K562 (cell line): Measurements from ENCODE around the gene ERCC1. TPM values are rescaled to one million over a fixed set of nuclear protein-coding genes. Genes with fewer than 3 reads are reported as not detected.
A peak's percentile ranks its signal among the peaks of the same experiment; 100 is the strongest.

Experiments used
- ATAC-seq: fragments of 200-7000 bp; cut with Tn5 transposase; 3 replicates; pipeline ENCODE4 v1.9.1; 2020; ENCODE audit warnings: moderate library complexity
- BruUV-seq: library from RNA; stranded (reverse); fragments of 400-500 nt; replicated peaks from 2 replicates; lab custom pipeline; 2021; lab: Mats Ljungman, UMichigan
- CTCF ChIA-PET: fragments of 300-600 bp; formaldehyde crosslinking; extraction: SDS; loops from one replicate; lab custom pipeline; 2021; ENCODE audit warnings: low intra/inter-chr PET ratio; lab: Yijun Ruan, JAX
- POLR2A ChIA-PET: fragments of 300-600, 350-650 bp; sonication (Branson Sonifier 250); formaldehyde crosslinking; extraction: SDS; loops from one replicate; lab custom pipeline; 2021; ENCODE audit warnings: antibody characterized with exemption, inconsistent platforms; lab: Yijun Ruan, JAX
- DNase-seq, 4 experiments: peaks; one replicate each; pipeline versions ENCODE4 v3.0.0 to v3.0.0-alpha.2; 2011 to 2018; ENCODE audit warnings: low spot score in 3 of 4, mixed read lengths in 3 of 4; ENCODE audit errors: extremely low read depth in 1 of 4
- FAIRE-seq: peaks from 2 replicates; lab custom pipeline; 2011; peaks lifted over from hg19 to GRCh38; lab: Jason Lieb, UNC
- H2AFZ ChIP-seq: 2 replicates; pipeline ENCODE4 v1.6.0; 2011; ENCODE audit warnings: low read depth, low read length, control low read depth, inconsistent platforms
- H3K27ac ChIP-seq: fragments of 200-600 bp; 3 replicates; pipeline ENCODE4 v1.8.0; 2011; ENCODE audit warnings: low read depth, mild to moderate bottlenecking, control low read depth, inconsistent platforms, low read length, moderate library complexity, mixed read lengths; ENCODE audit errors: extremely low read depth
- H3K27me3 ChIP-seq, 2 experiments: fragments of 300-600 bp in 1 of 2; 2 replicates in 1 of 2; 3 replicates in 1 of 2; pipeline versions ENCODE4 v1.6.0 to v1.8.0; 2011; ENCODE audit warnings: inconsistent platforms in 2 of 2, low read length in 2 of 2, mild to moderate bottlenecking in 1 of 2, mixed read lengths in 1 of 2, moderate library complexity in 1 of 2; ENCODE audit not compliant: control insufficient read depth in 2 of 2, insufficient read depth in 2 of 2
- H3K36me3 ChIP-seq: fragments of 300-600 bp; 3 replicates; pipeline ENCODE4 v1.8.0; 2011; ENCODE audit warnings: mild to moderate bottlenecking, low read length, inconsistent platforms; ENCODE audit not compliant: control insufficient read depth, insufficient read depth
- H3K4me1 ChIP-seq, 2 experiments: fragments of 200-600 bp in 1 of 2; replicated peaks in 1 of 2; 2 replicates in 1 of 2; 3 replicates in 1 of 2; pipeline versions ENCODE4 v1.5.1 to v1.8.0; 2011; ENCODE audit warnings: inconsistent platforms in 2 of 2, low read length in 2 of 2, mild to moderate bottlenecking in 1 of 2, mixed read lengths in 1 of 2, moderate library complexity in 1 of 2; ENCODE audit not compliant: control insufficient read depth in 2 of 2, insufficient read depth in 2 of 2
- H3K4me2 ChIP-seq: 2 replicates; pipeline ENCODE4 v1.6.1; 2011; ENCODE audit warnings: low read length, control low read depth, inconsistent platforms, mixed read lengths; ENCODE audit not compliant: insufficient read depth
- H3K4me3 ChIP-seq: fragments of 200-600 bp; sonication (generic), shearing (Covaris generic); 2 replicates; pipeline ENCODE4 v1.5.1; 2016; ENCODE audit warnings: control low read depth, inconsistent platforms
- H3K79me2 ChIP-seq: fragments of 200-600 bp; 3 replicates; pipeline ENCODE4 v1.8.0; 2011; ENCODE audit warnings: low read length, inconsistent platforms; ENCODE audit not compliant: control insufficient read depth, insufficient read depth
- H3K9ac ChIP-seq, 2 experiments: 2 replicates each; pipeline versions ENCODE4 v1.6.0 to v1.6.1; 2011; ENCODE audit warnings: low read depth in 2 of 2, low read length in 2 of 2, control low read depth in 1 of 2, inconsistent platforms in 1 of 2, mild to moderate bottlenecking in 1 of 2, mixed read lengths in 1 of 2; ENCODE audit not compliant: insufficient read depth in 1 of 2
- H3K9me1 ChIP-seq: one replicate; pipeline ENCODE4 v1.6.0; 2011; ENCODE audit warnings: inconsistent platforms, mild to moderate bottlenecking, low read length, moderate library complexity; ENCODE audit not compliant: control insufficient read depth, insufficient read depth
- H3K9me3 ChIP-seq: replicated peaks from 2 replicates; pipeline ENCODE4 v1.5.1; 2011; ENCODE audit warnings: low read depth, low read length, inconsistent platforms; ENCODE audit not compliant: control insufficient read depth, insufficient read depth
- H4K20me1 ChIP-seq: replicated peaks from 2 replicates; pipeline ENCODE4 v1.6.1; 2011; ENCODE audit warnings: low read length, inconsistent platforms, mixed read lengths; ENCODE audit not compliant: control insufficient read depth, insufficient read depth
- ARID1B ChIP-seq: fragments of 450-650 bp; IDR thresholded peaks from 2 replicates; pipeline ENCODE4 v1.6.1; 2016; ENCODE audit warnings: antibody characterized with exemption, mild to moderate bottlenecking, inconsistent platforms
- CBFA2T2 ChIP-seq: fragments of 450-650 bp; conservative IDR thresholded peaks from 2 replicates; pipeline ENCODE4 v1.6.1; 2017; ENCODE audit warnings: mild to moderate bottlenecking
- GMEB1 ChIP-seq: fragments of 250-450 bp; sonication (Bioruptor Pico); IDR thresholded peaks from 2 replicates; pipeline ENCODE4 v1.4.0; 2020; ENCODE audit warnings: mild to moderate bottlenecking
- HLTF ChIP-seq: fragments of 450-650 bp; IDR thresholded peaks from 2 replicates; pipeline ENCODE4 v1.6.1; 2016
- KLF16 ChIP-seq: IDR thresholded peaks from 2 replicates; pipeline ENCODE4 v1.6.1; 2016; ENCODE audit warnings: antibody characterized with exemption
- MAFG ChIP-seq: fragments of 450-650 bp; conservative IDR thresholded peaks from 2 replicates; pipeline ENCODE4 v1.6.1; 2016; ENCODE audit warnings: missing genetic modification characterization, missing compliant biosample characterization
- MTF1 ChIP-seq: fragments of 250-450 bp; sonication (Bioruptor Pico); IDR thresholded peaks from 2 replicates; pipeline ENCODE4 v1.9.0; 2021; ENCODE audit warnings: moderate library complexity, mild to moderate bottlenecking, inconsistent platforms, borderline replicate concordance
- NFRKB ChIP-seq: fragments of 450-650 bp; IDR thresholded peaks from 2 replicates; pipeline ENCODE4 v1.6.1; 2016; ENCODE audit warnings: low read depth
- SMARCC2 ChIP-seq: fragments of 450-650 bp; IDR thresholded peaks from 2 replicates; pipeline ENCODE4 v1.6.1; 2017; ENCODE audit warnings: antibody characterized with exemption, moderate library complexity, mild to moderate bottlenecking, low read depth
- XRCC5 ChIP-seq: fragments of 200-400 bp; formaldehyde crosslinking; IDR thresholded peaks from 2 replicates; pipeline ENCODE4 v1.6.1; 2017; ENCODE audit warnings: low read depth, mild to moderate bottlenecking, low read length
- ZBTB7A ChIP-seq: IDR thresholded peaks from 2 replicates; pipeline ENCODE4 v1.6.1; 2011; ENCODE audit warnings: low read depth, mild to moderate bottlenecking, low read length, moderate library complexity, borderline replicate concordance; ENCODE audit not compliant: control insufficient read depth
- ZNF316 ChIP-seq: fragments of 450-650 bp; IDR thresholded peaks from 2 replicates; pipeline ENCODE4 v1.6.1; 2016
- WGBS: fragments of 100-300 bp; shearing (Covaris generic); methylation state at CpG from one replicate; pipeline ENCODE4 v1.1.6; 2016; ENCODE audit warnings: low coverage, mixed read lengths; ENCODE audit not compliant: insufficient coverage; ENCODE audit errors: missing lambda C conversion rate; 5-methylcytosine and 5-hydroxymethylcytosine counted together
- in situ Hi-C: fragments of 300-500 bp; cut with MboI; formaldehyde crosslinking; loops from 4 replicates; pipeline ENCODE4 v1.15.0; 2018; ENCODE audit warnings: inconsistent platforms, mixed read lengths
- intact Hi-C: fragments of 100-400 bp; cut with micrococcal nuclease; formaldehyde crosslinking; loops from 2 replicates; pipeline ENCODE4 v1.14.2; 2022
- polyA plus RNA-seq, 8 experiments: library from polyadenylated mRNA; depleted of rRNA in 4 of 8; stranded (reverse) in 5 of 8; unstranded in 3 of 8; fragments of >200 nt; fragmentation: Nextera tagmentation in 2 of 8; fragmentation: Illumina TruSeq in 1 of 8; extraction: Ambion mirVana in 2 of 8; extraction: Trizol in 1 of 8; gene quantifications; 2 replicates each; pipeline versions ENCODE4 v1.2.1 to v1.2.3, GENCODE V29; 2011 to 2014; ENCODE audit warnings: inconsistent platforms in 1 of 8, missing spikeins in 1 of 8
- total RNA-seq, 7 experiments: library from RNA; depleted of rRNA in 6 of 7; stranded (reverse); fragments of >200 nt in 6 of 7; fragmentation: Illumina TruSeq in 2 of 7; extraction: Trizol in 2 of 7; gene quantifications; 2 replicates each; pipeline versions ENCODE4 v1.2.1 to v1.2.3, GENCODE V29; 2011 to 2021; ENCODE audit warnings: low replicate concordance in 1 of 7
- TF ChIP-seq, protein P1 (sequence below): sonication (generic); formaldehyde crosslinking; IDR thresholded peaks from 2 replicates; pipeline ENCODE4 v1.8.0; 2023; ENCODE audit warnings: missing genetic modification reagents, mild to moderate bottlenecking, borderline replicate concordance

ERCC1 gene
- total and polyA plus RNA-seq, 9 of the 15 experiments (the other 6 are each of a cell fraction or from before 2014, with no cell fraction given): 9.3 to 92.6 (median 60.0) TPM

GRCh38 chr19:45442778-45443461 lies 19.2 kb upstream of the ERCC1 start:
- under 1% methylated on average over 15 of the region's 15 CpGs for WGBS
- ChIA-PET POLR2A (interaction anchor here (0.6 kb wide), 1 partner anchor 13 kb away, joined by 3 read pairs; no protein-coding TSS in a partner anchor), CTCF (interaction anchor here (0.7 to 6.4 kb wide), 2 partner anchors 31 to 36 kb away, joined by 3 to 179 read pairs; no protein-coding TSS in a partner anchor)
- Histone ChIP-seq H3K9me1 (no peaks in the 10 kb centered on the region), H3K36me3 (no peaks in the 10 kb centered on the region), H3K4me2 (peak overlapping the region; percentile 90), H3K27ac (peak overlapping the region; percentile 92), H3K9ac (peak overlapping the region; percentile 85 to 93), H2AFZ (peak overlapping the region; percentile 74), H3K79me2 (no peaks in the 10 kb centered on the region), H3K9me3 (no peaks in the 10 kb centered on the region), H3K4me1 (peaks cover 38 to 56% of the 10 kb centered on the region in 2 experiments), H3K27me3 (no peaks in the 10 kb centered on the region), H3K4me3 (peak overlapping the region; percentile 52), H4K20me1 (0 out of 2 replicates have a peak, but pooled peaks cover 4% of the 10 kb centered on the region)
- BruUV-seq: no TSS peak
- in situ Hi-C loops (loop anchor here (5.0 kb wide), 1 partner anchor 34 kb away; no protein-coding TSS in a partner anchor), intact Hi-C loops (loop anchor here (1.0 to 5.0 kb wide), 2 partner anchors 35 to 199 kb away; no protein-coding TSS in a partner anchor)
- DNase-seq (peak; percentile 59 to 98 (median 74)), ATAC-seq (peak; percentile 32), FAIRE-seq (peak; percentile 97)
- TF ChIP-seq GMEB1 (CRISPR knock-in tag): 0 out of 2 replicates have a peak, but pooled peaks have one; percentile 23
- TF ChIP-seq XRCC5: 0 out of 2 replicates have a peak, but pooled peaks have one; percentile 6
- TF ChIP-seq KLF16: no peak; the same call in 1 of the 2 replicates
- 0 out of 2 replicates have a peak, but pooled peaks have one; percentile 26 for TF ChIP-seq SMARCC2
- TF ChIP-seq, protein P1, sequence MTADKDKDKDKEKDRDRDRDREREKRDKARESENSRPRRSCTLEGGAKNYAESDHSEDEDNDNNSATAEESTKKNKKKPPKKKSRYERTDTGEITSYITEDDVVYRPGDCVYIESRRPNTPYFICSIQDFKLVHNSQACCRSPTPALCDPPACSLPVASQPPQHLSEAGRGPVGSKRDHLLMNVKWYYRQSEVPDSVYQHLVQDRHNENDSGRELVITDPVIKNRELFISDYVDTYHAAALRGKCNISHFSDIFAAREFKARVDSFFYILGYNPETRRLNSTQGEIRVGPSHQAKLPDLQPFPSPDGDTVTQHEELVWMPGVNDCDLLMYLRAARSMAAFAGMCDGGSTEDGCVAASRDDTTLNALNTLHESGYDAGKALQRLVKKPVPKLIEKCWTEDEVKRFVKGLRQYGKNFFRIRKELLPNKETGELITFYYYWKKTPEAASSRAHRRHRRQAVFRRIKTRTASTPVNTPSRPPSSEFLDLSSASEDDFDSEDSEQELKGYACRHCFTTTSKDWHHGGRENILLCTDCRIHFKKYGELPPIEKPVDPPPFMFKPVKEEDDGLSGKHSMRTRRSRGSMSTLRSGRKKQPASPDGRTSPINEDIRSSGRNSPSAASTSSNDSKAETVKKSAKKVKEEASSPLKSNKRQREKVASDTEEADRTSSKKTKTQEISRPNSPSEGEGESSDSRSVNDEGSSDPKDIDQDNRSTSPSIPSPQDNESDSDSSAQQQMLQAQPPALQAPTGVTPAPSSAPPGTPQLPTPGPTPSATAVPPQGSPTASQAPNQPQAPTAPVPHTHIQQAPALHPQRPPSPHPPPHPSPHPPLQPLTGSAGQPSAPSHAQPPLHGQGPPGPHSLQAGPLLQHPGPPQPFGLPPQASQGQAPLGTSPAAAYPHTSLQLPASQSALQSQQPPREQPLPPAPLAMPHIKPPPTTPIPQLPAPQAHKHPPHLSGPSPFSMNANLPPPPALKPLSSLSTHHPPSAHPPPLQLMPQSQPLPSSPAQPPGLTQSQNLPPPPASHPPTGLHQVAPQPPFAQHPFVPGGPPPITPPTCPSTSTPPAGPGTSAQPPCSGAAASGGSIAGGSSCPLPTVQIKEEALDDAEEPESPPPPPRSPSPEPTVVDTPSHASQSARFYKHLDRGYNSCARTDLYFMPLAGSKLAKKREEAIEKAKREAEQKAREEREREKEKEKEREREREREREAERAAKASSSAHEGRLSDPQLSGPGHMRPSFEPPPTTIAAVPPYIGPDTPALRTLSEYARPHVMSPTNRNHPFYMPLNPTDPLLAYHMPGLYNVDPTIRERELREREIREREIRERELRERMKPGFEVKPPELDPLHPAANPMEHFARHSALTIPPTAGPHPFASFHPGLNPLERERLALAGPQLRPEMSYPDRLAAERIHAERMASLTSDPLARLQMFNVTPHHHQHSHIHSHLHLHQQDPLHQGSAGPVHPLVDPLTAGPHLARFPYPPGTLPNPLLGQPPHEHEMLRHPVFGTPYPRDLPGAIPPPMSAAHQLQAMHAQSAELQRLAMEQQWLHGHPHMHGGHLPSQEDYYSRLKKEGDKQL (CRISPR knock-in tag): no peak
- TF ChIP-seq ZBTB7A: peak; percentile 92
- TF ChIP-seq CBFA2T2: peak; percentile 52
- TF ChIP-seq ARID1B: peak; percentile 81
- peak; percentile 76 for TF ChIP-seq MAFG (tag)
- TF ChIP-seq MTF1 (CRISPR knock-in tag): no peak
- TF ChIP-seq HLTF: peak; percentile 20; the same call in 1 of the 2 replicates
- TF ChIP-seq NFRKB: peak; percentile 18; the same call in 1 of the 2 replicates
- peak; percentile 31 for TF ChIP-seq ZNF316
